GM18508 (cell line): Measurements from ENCODE around the gene FAM107B.

Experiments
- ATAC-seq: cut with Tn5 transposase; IDR thresholded peaks from one replicate; pipeline ENCODE4 v1.9.1; 2021; ENCODE audit warnings: moderate number of reproducible peaks; ENCODE audit not compliant: insufficient read depth, unreplicated experiment

FAM107B gene

DNA sequence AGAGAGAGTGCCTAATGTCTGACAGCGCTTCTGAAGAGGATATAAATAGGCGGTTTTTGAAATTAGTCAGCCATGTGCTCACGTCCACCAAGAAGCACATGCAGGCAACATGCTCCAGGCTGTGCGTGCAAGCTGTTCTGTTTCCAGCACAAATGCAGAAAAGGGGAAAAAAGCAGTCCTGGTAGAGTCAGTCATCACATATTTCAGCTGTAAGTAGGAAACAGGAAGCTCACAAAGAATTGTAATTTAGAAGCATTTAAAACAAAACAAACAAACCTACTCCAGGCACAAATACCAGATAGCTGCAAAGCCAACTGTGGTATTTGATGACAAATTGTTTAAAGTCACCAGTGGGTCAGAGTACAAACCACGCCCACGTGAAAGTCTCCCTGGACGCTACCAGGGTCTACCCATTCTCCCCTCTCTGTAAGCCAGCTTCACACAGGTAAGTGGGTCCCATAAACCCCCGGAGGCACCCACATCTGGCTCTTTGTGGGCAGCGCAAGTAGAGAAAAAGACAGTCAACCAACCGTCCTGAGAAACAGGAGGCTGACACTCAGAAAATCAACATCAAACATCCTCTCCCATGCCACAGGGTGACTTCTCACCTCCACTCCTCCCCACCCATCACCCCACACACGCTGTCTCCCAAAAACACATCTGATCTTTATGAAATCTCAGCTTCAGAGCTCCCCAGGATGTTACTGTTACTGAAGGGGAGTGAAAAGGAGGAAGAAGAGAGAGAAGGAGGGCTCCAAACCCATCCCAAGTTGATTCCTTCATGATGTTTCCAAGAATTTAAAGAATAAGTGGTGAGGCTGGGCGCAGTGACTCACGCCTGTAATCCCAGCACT, 186.4 kb downstream of the FAM107B start:
- peak; percentile 58 for ATAC-seq

DNA sequence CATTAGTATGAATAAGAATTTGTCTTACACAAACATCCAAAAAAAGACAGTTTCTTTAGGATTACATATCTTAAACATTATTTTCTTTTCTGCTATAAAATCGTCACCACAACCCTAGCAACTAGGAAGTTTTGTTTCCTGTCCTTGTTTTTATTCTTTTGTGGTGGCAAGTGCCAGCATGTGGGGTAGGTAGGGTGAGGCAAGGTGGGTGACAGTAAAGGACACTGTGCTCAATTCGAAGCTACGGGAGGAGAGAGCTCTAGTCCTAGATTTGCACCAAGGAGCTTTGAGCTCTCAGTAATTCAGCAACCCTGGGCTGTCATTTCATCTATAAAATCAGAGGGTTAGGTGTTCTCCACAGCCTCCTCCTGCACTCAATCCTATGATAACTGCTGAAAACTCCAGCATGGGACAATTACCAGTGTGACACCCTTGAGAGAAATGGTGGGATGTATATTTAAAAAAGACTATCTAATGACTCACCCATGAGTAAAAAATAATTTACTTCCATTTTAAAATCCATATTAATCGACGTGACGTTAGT, 187.1 kb downstream of the FAM107B start:
- no peak for ATAC-seq

DNA sequence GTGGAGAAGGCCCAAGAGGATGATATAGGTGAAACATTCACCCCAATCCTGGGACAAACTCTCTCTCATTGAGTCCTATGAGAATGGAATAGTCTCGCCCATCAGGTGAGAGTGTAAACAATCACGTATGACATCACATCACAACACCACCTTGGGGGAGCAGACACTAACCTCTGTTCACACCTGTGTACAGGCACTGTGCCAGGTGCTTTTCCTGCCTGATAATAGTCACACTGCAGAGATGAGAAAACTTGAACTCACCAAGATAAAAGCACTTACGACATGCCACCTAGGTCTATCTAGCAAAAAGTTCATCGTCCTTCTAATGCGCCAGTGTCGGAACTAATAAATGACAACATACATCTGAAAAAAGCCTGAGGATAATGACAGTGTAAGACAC, 187.8 kb downstream of the FAM107B start:
- ATAC-seq: no peak

DNA sequence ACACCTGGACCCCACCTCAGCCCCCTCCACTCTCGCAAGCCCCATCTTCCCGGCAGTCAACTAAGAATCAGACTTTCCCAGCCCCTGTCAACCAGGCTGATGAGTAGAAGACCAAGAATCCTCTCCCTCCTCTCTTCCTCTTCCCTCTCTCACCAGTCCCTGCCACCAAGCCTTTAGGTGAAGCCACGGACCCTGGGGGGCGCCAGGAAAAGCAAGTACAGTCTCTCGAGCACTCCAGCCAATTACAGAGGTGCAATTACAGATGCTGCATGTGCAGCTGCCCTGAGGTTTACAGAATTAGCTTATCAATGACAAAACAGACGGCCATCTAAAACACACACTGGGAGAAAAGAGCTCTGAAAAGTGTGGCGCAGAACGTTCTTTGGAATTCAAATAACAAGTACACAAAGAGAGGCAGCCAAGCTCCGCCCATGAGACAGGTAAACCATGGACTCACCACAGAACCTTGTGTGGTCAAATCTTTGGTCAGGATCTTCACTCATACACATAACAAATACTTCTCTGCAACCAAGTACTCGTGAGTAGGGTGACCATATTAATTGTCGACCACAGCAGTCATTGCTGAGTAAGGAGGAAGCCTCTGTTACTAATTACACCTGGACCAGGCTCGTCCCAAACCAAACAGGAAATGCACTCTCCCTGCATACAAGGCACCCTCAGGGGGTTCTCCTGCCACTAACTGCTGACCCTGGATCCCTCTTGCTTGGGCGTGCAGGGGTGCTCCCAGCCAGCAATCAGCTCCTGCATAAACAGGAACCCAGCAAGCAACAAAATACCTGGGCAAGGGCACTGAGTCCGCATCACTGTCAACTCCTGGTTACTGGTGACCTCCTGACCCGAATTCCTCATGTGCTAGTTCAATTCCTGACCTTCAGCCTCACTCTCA, 189.2 kb downstream of the FAM107B start:
- ATAC-seq: no peak

DNA sequence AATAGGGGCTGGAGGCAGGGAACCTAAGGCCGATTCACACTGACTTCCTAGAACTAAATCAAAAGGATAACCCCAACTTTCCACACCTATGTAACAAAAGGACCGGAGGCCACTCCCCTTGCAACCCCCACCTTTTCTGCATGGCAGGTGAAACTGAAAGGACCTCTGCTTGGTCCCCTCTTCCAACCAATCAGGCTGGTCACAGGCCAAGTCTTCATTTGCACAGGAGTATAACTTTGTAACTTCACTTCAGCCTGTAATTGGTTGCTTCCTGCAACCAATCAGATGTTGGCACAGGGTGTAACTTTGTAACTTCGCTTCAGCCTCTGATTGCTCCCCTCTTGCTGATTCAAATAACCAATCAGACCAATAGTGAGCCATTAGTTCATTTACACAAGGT, 190.0 kb downstream of the FAM107B start:
- ATAC-seq: no peak

DNA sequence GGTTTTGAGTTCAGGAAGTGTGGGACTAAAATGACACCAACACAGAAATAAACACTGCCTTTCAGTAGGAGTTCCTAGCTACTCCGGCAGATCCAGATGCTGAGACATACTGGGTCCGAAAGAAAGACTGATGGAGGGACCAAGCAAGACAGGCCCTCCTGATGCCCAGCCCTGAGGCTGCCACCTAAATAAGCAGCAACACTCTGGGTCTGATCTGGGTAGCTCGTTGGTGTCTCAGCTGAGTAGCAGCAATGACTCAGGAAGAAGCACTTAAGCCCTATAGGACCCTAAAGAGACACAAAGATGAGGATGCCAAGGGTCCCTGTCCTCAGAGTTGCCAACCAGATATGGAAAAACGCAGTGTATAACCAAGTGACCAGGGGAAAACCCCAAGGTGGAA, 190.7 kb downstream of the FAM107B start:
- no peak for ATAC-seq

DNA sequence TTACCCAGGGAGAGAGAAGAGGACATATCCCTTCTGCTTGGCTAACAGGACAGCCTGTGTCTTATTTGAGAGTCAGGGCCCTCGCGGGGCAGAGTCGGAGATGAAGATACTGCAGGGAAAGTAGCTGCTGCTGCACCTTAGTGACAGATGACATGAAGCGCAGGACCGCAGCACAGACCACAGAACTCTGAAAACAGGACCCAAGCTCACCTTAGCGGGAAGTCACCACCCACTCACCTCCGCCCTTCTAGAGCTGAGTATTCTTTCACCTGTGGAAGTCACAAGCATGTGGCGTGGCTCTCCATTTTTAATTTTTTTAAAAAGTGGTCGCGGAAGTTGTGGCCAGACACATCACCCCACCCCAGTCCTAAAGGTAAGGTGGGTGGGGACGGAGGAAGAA, 191.4 kb downstream of the FAM107B start:
- no peak for ATAC-seq

DNA sequence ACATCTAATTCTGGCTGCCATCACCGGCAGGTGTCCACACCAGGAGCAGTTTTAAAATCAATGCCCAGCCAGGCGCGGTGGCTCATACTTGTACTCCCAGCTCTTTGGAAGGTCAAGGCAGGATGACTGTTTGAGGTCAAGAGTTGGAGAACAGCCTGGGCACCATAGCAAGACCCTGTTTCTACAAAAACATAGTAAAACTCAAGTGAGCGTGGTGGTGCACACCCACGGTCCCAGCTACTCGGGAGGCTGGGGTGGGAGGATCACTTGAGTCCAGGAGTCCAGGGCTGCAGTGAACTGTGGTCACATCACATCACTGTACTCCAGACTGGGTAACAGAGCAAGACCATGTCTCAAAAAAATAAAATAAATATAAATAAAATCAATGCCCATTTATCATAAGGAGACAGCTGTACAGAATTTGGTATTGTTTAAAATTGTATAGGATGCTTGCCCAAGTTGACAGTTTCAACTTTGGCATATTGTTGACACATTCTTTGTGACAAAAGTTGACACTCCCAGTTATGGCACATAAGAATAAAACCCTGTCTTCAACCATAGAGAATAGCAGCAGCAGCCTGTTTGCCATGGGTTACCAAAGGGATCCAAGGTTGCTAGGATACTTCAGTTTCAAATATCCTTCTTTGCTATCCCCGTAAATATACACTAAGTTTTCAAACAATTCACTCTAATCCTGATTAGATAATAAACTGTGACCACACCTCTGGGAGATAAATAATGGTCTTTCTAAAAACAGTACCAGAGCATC, 193.0 kb downstream of the FAM107B start:
- no peak for ATAC-seq

DNA sequence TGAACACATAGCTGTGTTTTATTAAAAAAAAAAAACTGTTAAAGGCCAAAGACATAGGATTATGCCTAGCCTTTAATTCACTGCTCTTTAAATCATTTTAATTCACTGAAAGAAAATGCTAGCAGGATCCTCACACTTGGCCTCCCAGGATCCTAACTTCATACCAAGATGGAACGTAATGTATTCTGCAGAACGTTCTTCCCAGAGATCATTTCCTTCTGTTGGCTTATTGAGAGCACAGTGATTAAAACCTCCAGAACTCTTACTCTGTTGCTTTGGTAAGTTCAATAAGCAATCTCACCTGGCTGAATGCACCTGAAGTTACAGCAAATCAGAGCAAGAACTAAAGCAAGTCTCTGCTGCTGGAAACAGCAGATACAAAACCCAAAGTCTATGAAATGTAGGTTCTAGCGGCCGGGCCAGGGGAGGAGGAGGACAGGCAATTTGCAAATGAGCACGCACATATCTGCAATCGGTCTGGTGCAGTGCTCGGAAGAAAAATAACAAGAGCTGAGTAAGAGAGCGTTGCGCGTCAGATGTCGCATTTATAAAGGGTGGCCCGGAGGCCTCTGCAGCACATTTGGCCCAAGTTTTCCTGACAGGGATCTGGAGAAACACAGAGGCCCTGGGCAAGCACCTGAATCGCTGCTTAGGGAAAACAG, 193.9 kb downstream of the FAM107B start:
- no peak for ATAC-seq

DNA sequence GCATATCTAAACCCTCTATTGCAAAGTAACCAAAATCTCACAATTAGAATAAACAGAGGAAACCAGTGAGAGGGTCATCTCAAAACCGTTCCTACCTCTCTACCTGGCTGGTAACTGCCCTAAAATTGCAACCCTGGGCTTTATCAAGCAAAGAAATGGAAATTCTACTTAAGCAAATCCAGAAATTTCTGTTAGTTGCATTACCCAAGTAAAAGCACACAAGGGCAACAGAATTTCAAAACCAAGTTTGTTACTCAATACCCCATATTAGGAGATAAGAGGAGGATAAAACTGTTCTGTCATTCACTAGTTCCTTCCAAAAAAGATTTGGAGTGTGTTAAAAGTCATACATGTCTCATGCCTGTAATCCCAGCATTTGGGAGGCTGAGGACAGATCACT, 195.3 kb downstream of the FAM107B start:
- no peak for ATAC-seq

DNA sequence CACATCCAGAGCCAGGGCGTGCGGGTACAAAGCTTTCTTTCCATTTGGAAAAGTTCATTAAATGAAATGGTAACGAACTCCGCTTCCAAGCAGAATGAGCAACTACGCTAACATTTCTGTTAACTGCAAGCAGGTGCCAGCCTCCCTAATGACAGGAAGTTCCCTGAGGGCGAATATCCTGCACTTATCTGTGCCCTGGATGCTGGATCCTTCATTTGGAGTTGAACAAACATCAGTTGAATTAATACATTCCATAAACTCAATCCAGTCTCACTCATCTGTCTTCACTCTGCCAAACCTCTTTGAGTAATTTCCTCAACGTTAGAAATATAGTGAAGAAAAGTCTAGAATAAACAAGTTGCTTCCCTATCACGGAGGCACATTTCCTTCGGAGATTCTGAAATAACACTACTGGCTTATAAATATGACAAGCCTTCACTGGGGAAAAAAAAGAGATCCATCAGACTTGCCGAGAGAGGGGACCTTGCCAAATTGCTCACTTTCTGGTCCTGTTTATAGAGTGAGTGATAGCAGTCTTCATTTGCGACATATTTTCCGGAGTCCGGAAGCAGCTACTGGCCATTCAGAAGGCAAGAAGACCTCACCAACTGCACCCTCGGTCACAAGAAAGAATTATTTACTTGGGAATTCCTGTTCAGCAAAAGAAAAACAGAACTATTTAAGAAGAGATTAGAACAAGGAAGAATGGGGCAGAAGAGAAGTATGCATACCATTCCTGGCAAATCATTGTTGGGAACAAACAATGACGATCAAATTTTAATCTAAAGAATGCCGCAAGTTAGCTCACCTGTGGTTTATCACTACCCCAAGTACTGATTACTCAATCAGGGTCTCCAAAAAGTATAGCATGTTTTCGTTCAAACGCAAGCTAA, 196.4 kb downstream of the FAM107B start:
- no peak for ATAC-seq

DNA sequence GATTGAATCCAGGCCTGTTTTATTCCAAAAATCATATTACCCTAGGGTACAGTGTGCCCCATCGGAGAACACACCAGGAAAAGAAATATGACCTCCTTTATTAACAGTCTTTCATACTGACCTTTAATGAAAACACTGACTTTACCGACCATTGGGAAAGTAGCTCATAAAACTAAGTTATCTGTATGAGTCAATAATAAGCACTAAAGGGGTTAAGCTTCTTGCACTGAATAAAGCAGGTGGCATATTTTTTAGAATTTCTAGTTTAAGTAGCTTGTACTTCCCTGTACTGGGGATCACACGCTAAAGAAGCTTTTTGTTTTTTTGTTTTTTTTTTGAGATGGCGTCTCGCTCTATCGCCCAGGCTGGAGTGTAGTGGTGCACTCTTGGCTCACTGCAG, 199.8 kb downstream of the FAM107B start:
- no peak for ATAC-seq

DNA sequence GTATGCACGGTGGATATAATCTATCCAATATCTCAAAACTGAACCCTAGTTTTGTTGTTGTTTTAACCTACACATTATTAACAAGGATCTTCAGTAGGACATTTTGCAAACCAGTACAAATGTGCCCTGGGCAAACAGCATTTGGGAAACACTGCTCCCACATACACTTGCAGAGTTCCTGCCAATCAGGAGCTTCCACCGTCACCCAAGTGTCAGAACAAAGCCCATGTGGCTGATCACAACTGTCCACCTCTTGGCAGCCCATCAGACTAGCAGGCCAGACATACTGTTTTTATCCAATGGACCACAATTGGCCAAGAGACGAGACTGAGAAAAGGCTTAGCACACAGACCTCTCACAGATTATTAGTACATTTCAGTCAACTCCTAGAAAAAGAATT, 200.4 kb downstream of the FAM107B start:
- ATAC-seq: no peak

DNA sequence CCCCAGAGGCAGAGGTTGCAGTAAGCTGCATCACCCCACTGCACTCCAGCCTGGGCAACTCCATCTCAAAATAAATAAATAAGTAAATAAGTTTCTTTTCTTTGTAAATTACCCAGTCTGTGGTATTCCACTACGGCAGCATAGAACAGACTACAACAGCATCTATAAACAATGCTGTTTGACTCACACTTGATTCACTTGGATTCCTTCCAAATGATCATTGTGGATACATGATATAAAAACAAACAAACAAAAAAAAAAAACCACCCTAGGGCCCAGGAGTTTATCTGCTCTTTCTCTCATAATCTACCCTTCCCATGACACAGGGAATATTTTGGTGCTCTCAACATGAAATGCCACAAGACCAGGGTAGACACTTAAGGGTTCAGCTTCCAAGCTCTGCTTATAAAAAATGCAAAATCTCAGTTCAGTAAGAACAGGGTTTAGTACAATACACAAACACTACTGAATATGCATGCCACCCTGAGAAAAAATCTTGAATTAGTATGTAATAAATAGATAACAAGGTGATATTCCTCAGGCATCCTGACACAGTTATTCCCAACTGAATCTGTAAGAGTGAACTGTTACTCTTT, 200.9 kb downstream of the FAM107B start:
- no peak for ATAC-seq

DNA sequence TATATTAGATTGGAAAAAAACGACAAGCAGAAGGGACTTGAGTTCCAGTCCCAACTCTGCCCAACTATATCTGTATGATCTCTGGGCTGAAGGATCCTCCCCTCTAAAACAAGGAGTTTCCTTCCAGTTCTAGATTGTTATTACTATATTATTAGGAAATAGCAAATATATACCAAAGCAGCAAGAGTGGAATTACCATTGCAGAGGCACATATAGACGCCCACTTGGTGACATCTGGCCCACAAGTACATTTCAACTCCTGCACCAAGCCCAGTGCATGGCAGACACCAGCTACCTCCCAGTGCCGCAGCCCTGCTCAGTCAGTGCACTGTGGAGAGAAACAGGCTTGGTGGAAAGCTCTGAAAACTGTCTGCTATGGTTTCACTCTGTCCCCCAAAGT, 201.9 kb downstream of the FAM107B start:
- ATAC-seq: no peak

DNA sequence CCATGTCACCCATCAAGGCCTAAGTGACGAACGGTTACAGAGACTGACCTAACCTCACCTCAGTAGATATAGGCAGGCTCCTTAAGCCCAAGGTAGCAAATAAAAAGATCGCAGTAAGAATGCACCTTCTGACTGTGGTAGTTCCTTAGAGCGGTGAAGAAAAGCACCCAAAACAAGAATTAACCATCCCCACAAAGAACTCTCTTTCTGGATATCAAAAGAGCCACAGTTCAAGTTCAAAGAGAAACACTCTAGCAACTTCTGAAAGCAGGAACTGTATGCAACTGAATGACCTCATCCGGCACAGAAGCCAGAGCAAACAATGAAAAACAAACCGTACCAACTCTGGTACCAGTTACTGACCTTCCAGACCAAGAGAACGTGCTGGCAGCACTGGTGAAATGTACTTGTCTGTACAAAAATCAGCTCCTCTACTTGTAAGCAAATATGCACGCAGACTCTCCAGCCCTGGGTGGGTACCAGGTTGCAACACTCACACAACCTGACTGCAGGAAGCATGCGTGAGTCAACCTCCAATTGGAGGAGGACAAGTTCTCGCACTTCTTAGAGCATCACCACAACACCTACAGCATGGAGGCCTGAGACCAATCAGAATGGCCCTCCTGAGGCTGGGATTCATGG, 202.7 kb downstream of the FAM107B start:
- peak; percentile 64 for ATAC-seq

DNA sequence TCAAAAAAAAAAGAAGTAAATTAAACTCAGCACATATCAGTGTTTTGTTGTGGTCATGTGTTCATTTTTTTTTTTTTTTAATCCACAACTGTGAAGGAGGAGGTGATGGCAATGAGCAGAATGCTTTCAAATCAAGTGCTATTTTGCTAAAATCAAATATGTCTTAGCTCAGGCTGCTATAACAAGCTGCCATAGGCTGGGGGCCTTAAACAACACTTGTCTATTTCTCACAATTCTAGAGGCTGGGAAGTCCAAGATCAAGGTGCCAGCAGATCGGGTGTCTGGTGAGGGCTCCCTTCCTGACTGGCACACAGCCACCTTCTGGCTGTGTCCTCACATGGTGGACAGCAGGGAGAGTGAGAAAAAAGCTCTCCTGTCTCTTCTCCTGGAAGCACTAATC, 203.9 kb downstream of the FAM107B start:
- ATAC-seq: no peak
